ENCODE measurements around the gene PPP2CA.

The PPP2CA gene

GRCh38 chr5:134236318-134236717 lies 10.4 kb upstream of the PPP2CA start:
- Histone ChIP-seq H3K36me3 (no peaks in the 10 kb centered on the region), H3K9me3 (no peaks in the 10 kb centered on the region), H3K27me3 (no peaks in the 10 kb centered on the region), H3K4me1 (no peaks in the 10 kb centered on the region), H3K4me3 (ENCODE audit: low read depth, low read length) (no peak overlapping the region)
- DNase-seq, result no peak
- TF ChIP-seq CTCF (IDR thresholded peaks at IDR 0.05; ENCODE audit: low read depth, low read length), result no peak

- no peak for TF ChIP-seq CTCF (IDR thresholded peaks at IDR 0.05; ENCODE audit: low read depth, low read length)
- H3K9me3 ChIP-seq, result no peaks in the 10 kb centered on the region
- H3K4me1 ChIP-seq, result peaks cover 8% of the 10 kb centered on the region
- H3K4me3 ChIP-seq (ENCODE audit: low read depth, low read length), result no peak overlapping the region
- DNase-seq, result no peak
- H3K36me3 ChIP-seq, result peaks cover 7% of the 10 kb centered on the region
- H3K27me3 ChIP-seq, result no peaks in the 10 kb centered on the region
Observed at GRCh38 chr5:134228624-134229023, 2.8 kb upstream of the PPP2CA start.

GRCh38 chr5:134227776-134228175 lies 1.9 kb upstream of the PPP2CA start:
- Histone ChIP-seq H3K4me1 (peaks cover 8% of the 10 kb centered on the region), H3K9me3 (no peaks in the 10 kb centered on the region), H3K4me3 (ENCODE audit: low read depth, low read length) (no peak overlapping the region), H3K36me3 (peaks cover 7% of the 10 kb centered on the region), H3K27me3 (no peaks in the 10 kb centered on the region)
- no peak for TF ChIP-seq CTCF (IDR thresholded peaks at IDR 0.05; ENCODE audit: low read depth, low read length)
- no peak for DNase-seq

- peak; percentile 54 for DNase-seq
- Histone ChIP-seq H3K4me3 (ENCODE audit: low read depth, low read length) (peak overlapping the region; percentile 96), H3K9me3 (no peaks in the 10 kb centered on the region), H3K27me3 (no peaks in the 10 kb centered on the region), H3K4me1 (peaks cover 8% of the 10 kb centered on the region), H3K36me3 (peaks cover 7% of the 10 kb centered on the region)
- TF ChIP-seq CTCF (IDR thresholded peaks at IDR 0.05; ENCODE audit: low read depth, low read length), result peak; percentile 33
Observed at GRCh38 chr5:134227259-134227658, 1.4 kb upstream of the PPP2CA start.

- no peak for DNase-seq
- Histone ChIP-seq H3K4me3 (ENCODE audit: low read depth, low read length) (peak overlapping the region; percentile 96), H3K9me3 (no peaks in the 10 kb centered on the region), H3K4me1 (peaks cover 8% of the 10 kb centered on the region), H3K27me3 (no peaks in the 10 kb centered on the region), H3K36me3 (peaks cover 7% of the 10 kb centered on the region)
- TF ChIP-seq CTCF (IDR thresholded peaks at IDR 0.05; ENCODE audit: low read depth, low read length), result no peak
Observed at GRCh38 chr5:134226441-134227192, 744 bp upstream of the PPP2CA start.

All from BE2C (cell line).